HepG2 (cell line): ENCODE measurements around the gene LENG1. TPM values are rescaled to one million over a fixed set of nuclear protein-coding genes. Genes with fewer than 3 reads are reported as not detected.
A peak's percentile ranks its signal among the peaks of the same experiment; 100 is the strongest.

ENCODE experiments used
- DR1 ChIP-seq: sonication (generic); formaldehyde crosslinking; IDR thresholded peaks from 2 replicates; pipeline ENCODE4 v1.8.0; 2021; ENCODE audit warnings: mild to moderate bottlenecking, missing genetic modification reagents, inconsistent platforms
- ETV6 ChIP-seq: sonication (generic); formaldehyde crosslinking; conservative IDR thresholded peaks from 2 replicates; pipeline ENCODE4 v1.4.0; 2020; ENCODE audit warnings: missing genetic modification reagents
- EZH2 ChIP-seq: conservative IDR thresholded peaks from 2 replicates; pipeline ENCODE4 v1.6.1; 2012; ENCODE audit warnings: mild to moderate bottlenecking, low read depth, low read length, moderate library complexity
- GATA4 ChIP-seq: sonication (generic); IDR thresholded peaks from 2 replicates; pipeline ENCODE4 v1.6.1; 2016; ENCODE audit warnings: antibody characterized with exemption, low read depth, borderline replicate concordance
- GATAD2A ChIP-seq: IDR thresholded peaks from 2 replicates; pipeline ENCODE4 v1.6.1; 2016
- HOXA9 ChIP-seq: sonication (generic); formaldehyde crosslinking; IDR thresholded peaks from 2 replicates; pipeline ENCODE4 v1.8.1; 2022; ENCODE audit warnings: missing genetic modification reagents, mild to moderate bottlenecking, moderate library complexity, borderline replicate concordance
- IRF1 ChIP-seq: sonication (generic); formaldehyde crosslinking; IDR thresholded peaks from 2 replicates; pipeline ENCODE4 v1.4.0; 2020; ENCODE audit warnings: low read depth, mild to moderate bottlenecking, missing genetic modification reagents
- KLF9 ChIP-seq: IDR thresholded peaks from 2 replicates; pipeline ENCODE4 v1.6.1; 2016; ENCODE audit warnings: low read depth
- NR2F2 ChIP-seq: IDR thresholded peaks from 2 replicates; pipeline ENCODE4 v1.6.1; 2012; ENCODE audit warnings: low read depth, inconsistent platforms, borderline replicate concordance
- RXRA ChIP-seq: sonication (generic); formaldehyde crosslinking; IDR thresholded peaks from 2 replicates; pipeline ENCODE4 v1.5.1; 2020; ENCODE audit warnings: missing genetic modification reagents
- SIN3A ChIP-seq: IDR thresholded peaks from 2 replicates; pipeline ENCODE4 v1.6.1; 2011; ENCODE audit warnings: low read depth, mild to moderate bottlenecking, control low read depth, low read length, borderline replicate concordance
- SMYD3 ChIP-seq: sonication (generic); formaldehyde crosslinking; IDR thresholded peaks from 2 replicates; pipeline ENCODE4 v1.8.1; 2023; ENCODE audit warnings: mild to moderate bottlenecking, missing genetic modification reagents
- TBL1XR1 ChIP-seq: fragments of 150-350 bp; IDR thresholded peaks from 2 replicates; pipeline ENCODE4 v1.6.1; 2014; ENCODE audit warnings: borderline replicate concordance, low read length; ENCODE audit not compliant: partially characterized antibody
- TRIM24 ChIP-seq: sonication (generic); formaldehyde crosslinking; IDR thresholded peaks from 2 replicates; pipeline ENCODE4 v1.8.0; 2022; ENCODE audit warnings: mild to moderate bottlenecking, missing genetic modification reagents
- U2AF2 ChIP-seq: fragments of 200-400 bp; formaldehyde crosslinking; IDR thresholded peaks from 2 replicates; pipeline ENCODE4 v1.6.1; 2017; ENCODE audit warnings: low read depth, mild to moderate bottlenecking, low read length
- ZMYM4 ChIP-seq: sonication (generic); formaldehyde crosslinking; IDR thresholded peaks from 2 replicates; pipeline ENCODE4 v1.8.1; 2023; ENCODE audit warnings: mild to moderate bottlenecking, missing genetic modification reagents
- ZNF232 ChIP-seq: sonication (generic); formaldehyde crosslinking; IDR thresholded peaks from 2 replicates; pipeline ENCODE4 v1.4.0; 2020; ENCODE audit warnings: missing genetic modification reagents, borderline replicate concordance
- ZNF251 ChIP-seq: sonication (generic); formaldehyde crosslinking; IDR thresholded peaks from 2 replicates; pipeline ENCODE4 v1.9.0; 2021; ENCODE audit warnings: mild to moderate bottlenecking, missing genetic modification reagents
- ZNF441 ChIP-seq: sonication (generic); formaldehyde crosslinking; IDR thresholded peaks from 2 replicates; pipeline ENCODE4 v1.7.0; 2021; ENCODE audit warnings: missing genetic modification reagents, borderline replicate concordance
- ZNF543 ChIP-seq: sonication (generic); formaldehyde crosslinking; IDR thresholded peaks from 2 replicates; pipeline ENCODE4 v1.4.0; 2020; ENCODE audit warnings: mild to moderate bottlenecking, missing genetic modification reagents
- ZNF569 ChIP-seq: sonication (generic); formaldehyde crosslinking; IDR thresholded peaks from 2 replicates; pipeline ENCODE4 v1.5.0; 2020; ENCODE audit warnings: mild to moderate bottlenecking, missing genetic modification reagents, moderate library complexity, borderline replicate concordance
- ZNF619 ChIP-seq: sonication (generic); formaldehyde crosslinking; IDR thresholded peaks from 2 replicates; pipeline ENCODE4 v1.4.0; 2020; ENCODE audit warnings: mild to moderate bottlenecking, missing genetic modification reagents
- ZNF768 ChIP-seq: sonication (generic); formaldehyde crosslinking; IDR thresholded peaks from 2 replicates; pipeline ENCODE4 v1.4.0; 2020; ENCODE audit warnings: missing genetic modification reagents
- ZSCAN30 ChIP-seq: sonication (generic); formaldehyde crosslinking; IDR thresholded peaks from 2 replicates; pipeline ENCODE4 v1.5.0; 2020; ENCODE audit warnings: mild to moderate bottlenecking, missing genetic modification reagents
- ZUFSP ChIP-seq: sonication (generic); formaldehyde crosslinking; IDR thresholded peaks from 2 replicates; pipeline ENCODE4 v1.9.0; 2021; ENCODE audit warnings: missing genetic modification reagents, mild to moderate bottlenecking, borderline replicate concordance
- polyA plus RNA-seq, 8 experiments: library from polyadenylated mRNA; depleted of rRNA in 3 of 8; stranded (reverse) in 7 of 8; unstranded in 1 of 8; fragments of >200 nt; fragmentation: Illumina TruSeq in 4 of 8; extraction: Trizol in 4 of 8; gene quantifications; 2 replicates each; pipeline versions ENCODE4 v1.2.1 to v1.2.3, GENCODE V29; 2011 to 2016; ENCODE audit warnings: low read depth in 4 of 8, missing spikeins in 1 of 8, mixed read lengths in 1 of 8; ENCODE audit not compliant: insufficient read depth in 1 of 8
- total RNA-seq, 5 experiments: library from RNA; depleted of rRNA; stranded (reverse); fragments of >200 nt; fragmentation: Illumina TruSeq; extraction: Trizol; gene quantifications; 2 replicates each; pipeline ENCODE4 v1.2.3, GENCODE V29; 2016; ENCODE audit warnings: low read depth in 1 of 5
- TF ChIP-seq, protein P1 (sequence below): sonication (generic); formaldehyde crosslinking; IDR thresholded peaks from 2 replicates; pipeline ENCODE4 v1.4.0; 2020; ENCODE audit warnings: missing genetic modification reagents

LENG1 gene
- total and polyA plus RNA-seq, 2 of the 13 experiments (the other 11 are each of a cell fraction or from before 2014, with no cell fraction given), result 1.8 to 3.8 TPM

DNA sequence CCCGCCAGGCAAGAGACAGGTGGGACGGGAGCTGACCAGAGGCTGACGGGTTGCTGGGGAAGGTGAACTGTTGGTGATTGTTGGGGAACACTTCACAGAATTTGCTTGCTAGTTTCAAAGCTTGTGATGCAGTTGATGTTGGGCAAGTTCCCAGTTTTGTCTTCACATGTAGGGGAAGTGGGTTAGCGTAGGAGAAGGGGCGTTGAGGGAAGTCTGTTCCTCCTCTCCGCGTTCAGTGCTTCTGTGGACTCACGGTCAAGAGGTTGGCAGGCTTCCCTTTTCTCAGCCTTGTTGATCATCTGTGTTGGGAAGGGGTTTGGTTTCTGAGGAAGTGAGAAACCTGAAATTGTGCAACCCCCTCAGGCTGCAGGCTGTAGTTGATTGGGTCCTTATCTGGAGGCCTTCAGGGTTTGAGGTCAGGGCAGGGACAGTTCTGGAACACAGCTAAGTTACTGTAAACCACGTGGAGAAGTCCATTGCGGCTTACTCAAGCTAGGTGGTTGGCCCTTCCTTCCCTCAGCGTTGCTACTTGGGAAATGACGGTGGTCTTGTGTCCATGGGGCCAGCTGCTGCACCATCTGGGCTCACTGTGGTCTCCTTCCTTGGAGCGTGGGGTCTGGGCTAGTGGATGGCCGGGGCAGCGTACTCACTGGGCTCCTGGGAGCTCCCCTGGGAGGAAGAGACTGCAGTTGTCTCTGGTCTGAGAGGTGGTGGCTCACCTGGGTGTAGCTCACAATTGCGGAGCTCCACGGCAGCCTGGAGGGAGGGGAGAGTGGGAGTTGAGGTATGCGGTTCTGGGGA, 48.7 kb upstream of the LENG1 start (continued):
- TF ChIP-seq ZUFSP, result no peak
- TF ChIP-seq, protein P1, sequence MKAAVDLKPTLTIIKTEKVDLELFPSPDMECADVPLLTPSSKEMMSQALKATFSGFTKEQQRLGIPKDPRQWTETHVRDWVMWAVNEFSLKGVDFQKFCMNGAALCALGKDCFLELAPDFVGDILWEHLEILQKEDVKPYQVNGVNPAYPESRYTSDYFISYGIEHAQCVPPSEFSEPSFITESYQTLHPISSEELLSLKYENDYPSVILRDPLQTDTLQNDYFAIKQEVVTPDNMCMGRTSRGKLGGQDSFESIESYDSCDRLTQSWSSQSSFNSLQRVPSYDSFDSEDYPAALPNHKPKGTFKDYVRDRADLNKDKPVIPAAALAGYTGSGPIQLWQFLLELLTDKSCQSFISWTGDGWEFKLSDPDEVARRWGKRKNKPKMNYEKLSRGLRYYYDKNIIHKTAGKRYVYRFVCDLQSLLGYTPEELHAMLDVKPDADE (CRISPR knock-in tag), result no peak
- TF ChIP-seq ZNF251 (CRISPR knock-in tag), result no peak
- TF ChIP-seq ZNF543 (CRISPR knock-in tag), result no peak
- TF ChIP-seq EZH2, result no peak
- no peak for TF ChIP-seq IRF1 (CRISPR knock-in tag)
- no peak for TF ChIP-seq U2AF2
- no peak for TF ChIP-seq ZNF619 (CRISPR knock-in tag)
- no peak for TF ChIP-seq ETV6
- no peak; the same call in 1 of the 2 replicates for TF ChIP-seq DR1 (CRISPR knock-in tag)
- TF ChIP-seq ZSCAN30 (CRISPR knock-in tag), result no peak
- TF ChIP-seq GATA4, result 0 out of 2 replicates have a peak, but pooled peaks have one; percentile 9
- TF ChIP-seq ZNF569 (CRISPR knock-in tag), result no peak
- peak; percentile 49; the same call in 1 of the 2 replicates for TF ChIP-seq RXRA (CRISPR knock-in tag)
- TF ChIP-seq TRIM24, result no peak
- TF ChIP-seq ZNF441 (CRISPR knock-in tag), result no peak
- no peak for TF ChIP-seq TBL1XR1
- peak; percentile 50; the same call in 1 of the 2 replicates for TF ChIP-seq ZNF232 (CRISPR knock-in tag)
- TF ChIP-seq GATAD2A (CRISPR knock-in tag), result peak; percentile 46
- no peak for TF ChIP-seq ZMYM4 (CRISPR knock-in tag)
- TF ChIP-seq NR2F2, result no peak; the same call in 1 of the 2 replicates
- TF ChIP-seq KLF9 (CRISPR knock-in tag), result no peak
- TF ChIP-seq ZNF768, result no peak; the same call in 1 of the 2 replicates
- TF ChIP-seq HOXA9 (CRISPR knock-in tag), result no peak
- no peak for TF ChIP-seq SMYD3 (CRISPR knock-in tag)
- no peak; the same call in 1 of the 2 replicates for TF ChIP-seq SIN3A
